DOHH2 (cell line): Measurements from ENCODE around the gene STXBP5L.

Source experiments
- EZH2phosphoT487 ChIP-seq: fragments of 200-600 bp; sonication (generic); IDR thresholded peaks from 2 replicates; pipeline ENCODE4 v1.6.1; 2017; ENCODE audit warnings: borderline replicate concordance, mild to moderate bottlenecking, antibody characterized with exemption, low read length, moderate library complexity, mixed read lengths
- TF ChIP-seq, protein P1 (sequence below): fragments of 200-600 bp; sonication (generic); IDR thresholded peaks from one replicate; pipeline ENCODE4 v1.5.1; 2014; ENCODE audit warnings: antibody characterized with exemption, mild to moderate bottlenecking, low read depth, low read length; ENCODE audit not compliant: poor library complexity, severe bottlenecking

- TF ChIP-seq, protein P1, sequence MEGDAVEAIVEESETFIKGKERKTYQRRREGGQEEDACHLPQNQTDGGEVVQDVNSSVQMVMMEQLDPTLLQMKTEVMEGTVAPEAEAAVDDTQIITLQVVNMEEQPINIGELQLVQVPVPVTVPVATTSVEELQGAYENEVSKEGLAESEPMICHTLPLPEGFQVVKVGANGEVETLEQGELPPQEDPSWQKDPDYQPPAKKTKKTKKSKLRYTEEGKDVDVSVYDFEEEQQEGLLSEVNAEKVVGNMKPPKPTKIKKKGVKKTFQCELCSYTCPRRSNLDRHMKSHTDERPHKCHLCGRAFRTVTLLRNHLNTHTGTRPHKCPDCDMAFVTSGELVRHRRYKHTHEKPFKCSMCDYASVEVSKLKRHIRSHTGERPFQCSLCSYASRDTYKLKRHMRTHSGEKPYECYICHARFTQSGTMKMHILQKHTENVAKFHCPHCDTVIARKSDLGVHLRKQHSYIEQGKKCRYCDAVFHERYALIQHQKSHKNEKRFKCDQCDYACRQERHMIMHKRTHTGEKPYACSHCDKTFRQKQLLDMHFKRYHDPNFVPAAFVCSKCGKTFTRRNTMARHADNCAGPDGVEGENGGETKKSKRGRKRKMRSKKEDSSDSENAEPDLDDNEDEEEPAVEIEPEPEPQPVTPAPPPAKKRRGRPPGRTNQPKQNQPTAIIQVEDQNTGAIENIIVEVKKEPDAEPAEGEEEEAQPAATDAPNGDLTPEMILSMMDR, result no peak
- TF ChIP-seq EZH2phosphoT487, result no peak
Measured at GRCh38 chr3:121274411-121274810, 366.4 kb downstream of the STXBP5L start.
